H1 (cell line): ENCODE measurements around the gene ZMYND15. TPM values are rescaled to one million over a fixed set of nuclear protein-coding genes. Genes with fewer than 3 reads are reported as not detected.

Experiments
- BACH1 ChIP-seq: IDR thresholded peaks from 2 replicates; pipeline ENCODE4 v1.6.1; 2012; ENCODE audit warnings: low read length, improper control_type of control experiment
- CBX8 ChIP-seq: fragments of 300-800, 300-1000 bp; sonication (generic); IDR thresholded peaks from 2 replicates; pipeline ENCODE4 v1.7.1; 2016; ENCODE audit warnings: low read depth, low read length, borderline replicate concordance
- CHD7 ChIP-seq: fragments of 300-600 bp; sonication (generic); IDR thresholded peaks from 2 replicates; pipeline ENCODE4 v1.7.1; 2012; ENCODE audit warnings: low read length, moderate library complexity, mild to moderate bottlenecking, inconsistent platforms; ENCODE audit not compliant: insufficient replicate concordance
- EZH2 ChIP-seq: fragments of 200-600 bp; sonication (generic); IDR thresholded peaks from 2 replicates; pipeline ENCODE4 v1.7.1; 2012; ENCODE audit warnings: low read depth, mild to moderate bottlenecking, moderate library complexity, low read length, inconsistent platforms; ENCODE audit not compliant: severe bottlenecking
- MAFK ChIP-seq: IDR thresholded peaks from 2 replicates; pipeline ENCODE4 v1.6.1; 2012; ENCODE audit warnings: low read depth, mild to moderate bottlenecking, improper control_type of control experiment, low read length
- NANOG ChIP-seq: IDR thresholded peaks from 2 replicates; pipeline ENCODE4 v1.6.1; 2011; ENCODE audit warnings: low read length, low read depth, mild to moderate bottlenecking, inconsistent platforms; ENCODE audit not compliant: insufficient read depth, poor library complexity, severe bottlenecking
- RAD21 ChIP-seq, 2 experiments: IDR thresholded peaks in 1 of 2; conservative IDR thresholded peaks in 1 of 2; 2 replicates each; pipeline ENCODE4 v1.6.1; 2011; ENCODE audit warnings: low read depth in 2 of 2, low read length in 2 of 2, improper control_type of control experiment in 1 of 2, inconsistent platforms in 1 of 2, mild to moderate bottlenecking in 1 of 2, moderate library complexity in 1 of 2
- SUZ12 ChIP-seq: fragments of 200-600 bp; sonication (generic); IDR thresholded peaks from 2 replicates; pipeline ENCODE4 v1.6.1; 2012; ENCODE audit warnings: mild to moderate bottlenecking, inconsistent platforms, low read length, moderate library complexity, mixed read lengths
- polyA plus RNA-seq, 7 experiments: library from polyadenylated mRNA; depleted of rRNA in 3 of 7; stranded (reverse) in 5 of 7; unstranded in 2 of 7; fragments of >200 nt in 5 of 7; fragments of 200-250 nt in 2 of 7; gene quantifications; 1 replicate in 5 of 7; 2 replicates in 1 of 7; 4 replicates in 1 of 7; pipeline versions ENCODE4 v1.2.1 to v1.2.3, GENCODE V29; 2011 to 2013; ENCODE audit warnings: missing spikeins in 2 of 7, mixed read lengths in 2 of 7
- total RNA-seq: library from RNA; stranded (reverse); fragmentation: NEBNext Ultra II Directional; extraction: Animal tissue kit (Norgen Biotek cat#: 25700); gene quantifications from 2 replicates; pipeline ENCODE4 v1.2.1, GENCODE V29; 2021
- TF ChIP-seq, protein P1 (sequence below): IDR thresholded peaks from 2 replicates; pipeline ENCODE4 v1.6.1; 2011; ENCODE audit warnings: low read depth, mild to moderate bottlenecking, low read length; ENCODE audit not compliant: insufficient read depth

The ZMYND15 gene
- total and polyA plus RNA-seq, 2 of the 8 experiments (the other 6 are each of a cell fraction or from before 2014, with no cell fraction given), result 0.53 to 0.58 TPM

DNA sequence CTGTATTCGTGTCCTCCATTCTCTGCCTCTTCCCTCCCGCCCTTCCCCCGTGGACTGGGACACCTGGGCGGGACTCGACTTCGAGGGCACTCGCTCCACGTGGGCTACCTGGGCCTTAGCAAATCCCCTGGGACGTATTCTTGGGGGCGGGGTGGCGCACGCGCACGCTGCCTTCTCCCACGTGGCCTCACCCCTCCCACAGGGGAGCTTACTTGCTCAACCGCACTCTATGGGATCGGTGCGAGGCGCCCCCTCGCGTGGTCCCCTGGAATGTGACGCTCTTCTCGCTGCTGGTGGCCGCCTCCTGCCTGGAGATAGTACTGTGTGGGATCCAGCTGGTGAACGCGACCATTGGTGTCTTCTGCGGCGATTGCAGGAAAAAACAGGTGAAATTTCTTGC is 43.0 kb downstream of the ZMYND15 start (continued):
- TF ChIP-seq EZH2 (no peak), BACH1 (no peak), MAFK (no peak), CBX8 (no peak), NANOG (no peak), SUZ12 (no peak), RAD21 (IDR thresholded peaks at IDR 0.05 in 1 of 2, conservative IDR thresholded peaks at IDR 0.05 in 1 of 2; ENCODE audit: low read depth in 2 of 2, low read length in 2 of 2) (peak in 1 of 2 experiments; percentile 24; a peak in 1 of 4 replicates), CHD7 (no peak)
- TF ChIP-seq, protein P1, sequence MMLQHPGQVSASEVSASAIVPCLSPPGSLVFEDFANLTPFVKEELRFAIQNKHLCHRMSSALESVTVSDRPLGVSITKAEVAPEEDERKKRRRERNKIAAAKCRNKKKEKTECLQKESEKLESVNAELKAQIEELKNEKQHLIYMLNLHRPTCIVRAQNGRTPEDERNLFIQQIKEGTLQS, result no peak
